ENCODE measurements around the gene TMEM72. TPM values are rescaled to one million over a fixed set of nuclear protein-coding genes. Genes with fewer than 3 reads are reported as not detected.
"Not testable (repeated sequence)": the region's sequence is repeated elsewhere in the genome, so short reads cannot be mapped to it uniquely, and the experiment has no call there.

Gene TMEM72
- total and polyA plus RNA-seq, 2 experiments from 2014 or later, result 0.13 TPM; not detected in 1

- TF ChIP-seq EZH2phosphoT487 (IDR thresholded peaks at IDR 0.05; ENCODE audit: low read depth, severe bottlenecking, unreplicated experiment) (no peak), CTCF (IDR thresholded peaks at IDR 0.05; ENCODE audit: poor library complexity) (no peak), EZH2 (IDR thresholded peaks at IDR 0.05; ENCODE audit: borderline replicate concordance) (no peak)
- H2AFZ ChIP-seq, result no peak overlapping the region
- H3K27ac ChIP-seq, result no peak overlapping the region
These were observed 45.9 kb upstream of the TMEM72 start for GRCh38 chr10:44865289-44865671.

GRCh38 chr10:44866367-44866766 lies 44.8 kb upstream of the TMEM72 start:
- not testable (repeated sequence) for H3K36me3 ChIP-seq (replicated peaks; ENCODE audit: insufficient read depth, low read depth); H3K27me3 ChIP-seq; H3K9me2 ChIP-seq (replicated peaks; ENCODE audit: insufficient read depth); H3K9me3 ChIP-seq (ENCODE audit: low read depth); H3K27ac ChIP-seq; H2AFZ ChIP-seq; DNase-seq (ENCODE audit: low spot score); H3K4me3 ChIP-seq; H3K4me2 ChIP-seq; H3K79me2 ChIP-seq; H4K20me1 ChIP-seq (ENCODE audit: insufficient read depth, poor library complexity, severe bottlenecking)
- H3K4me1 ChIP-seq (ENCODE audit: insufficient read depth), result peaks cover 21% of the 10 kb centered on the region
- 60% methylated on average over 1 of the region's 2 CpGs for WGBS (ENCODE audit: low lambda C conversion rate, missing lambda C conversion rate)

More at GRCh38 chr10:44865289-44865671, 45.9 kb upstream of the TMEM72 start:
- Histone ChIP-seq H3K4me3 (no peak overlapping the region), H3K4me2 (peak overlapping the region; percentile 49), H3K9me3 (ENCODE audit: low read depth) (no peaks in the 10 kb centered on the region), H3K4me1 (ENCODE audit: insufficient read depth) (peaks cover 26% of the 10 kb centered on the region), H4K20me1 (ENCODE audit: insufficient read depth, poor library complexity, severe bottlenecking) (no peaks in the 10 kb centered on the region), H3K9me2 (replicated peaks; ENCODE audit: insufficient read depth) (no peaks in the 10 kb centered on the region), H3K79me2 (no peaks in the 10 kb centered on the region), H3K27me3 (peaks cover 2% of the 10 kb centered on the region), H3K36me3 (replicated peaks; ENCODE audit: insufficient read depth, low read depth) (no peaks in the 10 kb centered on the region)
- 74% methylated on average over 16 of the region's 16 CpGs for WGBS (ENCODE audit: low lambda C conversion rate, missing lambda C conversion rate)
- DNase-seq (ENCODE audit: low spot score), result no peak

GRCh38 chr10:44870031-44870430 lies 41.1 kb upstream of the TMEM72 start:
- no peak for DNase-seq (ENCODE audit: low spot score)
- WGBS (ENCODE audit: low lambda C conversion rate, missing lambda C conversion rate), result 78% methylated on average over 6 of the region's 6 CpGs
- Histone ChIP-seq H3K27me3 (no peaks in the 10 kb centered on the region), H2AFZ (no peak overlapping the region), H3K36me3 (replicated peaks; ENCODE audit: insufficient read depth, low read depth) (no peaks in the 10 kb centered on the region), H3K4me1 (ENCODE audit: insufficient read depth) (no peaks in the 10 kb centered on the region), H3K27ac (no peak overlapping the region), H3K9me3 (ENCODE audit: low read depth) (no peaks in the 10 kb centered on the region), H3K79me2 (no peaks in the 10 kb centered on the region), H3K4me3 (no peak overlapping the region), H3K4me2 (no peak overlapping the region), H4K20me1 (ENCODE audit: insufficient read depth, poor library complexity, severe bottlenecking) (no peaks in the 10 kb centered on the region), H3K9me2 (replicated peaks; ENCODE audit: insufficient read depth) (no peaks in the 10 kb centered on the region)
- no peak for TF ChIP-seq EZH2phosphoT487 (IDR thresholded peaks at IDR 0.05; ENCODE audit: low read depth, severe bottlenecking, unreplicated experiment)

- TF ChIP-seq EZH2phosphoT487 (IDR thresholded peaks at IDR 0.05; ENCODE audit: low read depth, severe bottlenecking, unreplicated experiment), result no peak
- TF ChIP-seq CTCF (IDR thresholded peaks at IDR 0.05; ENCODE audit: poor library complexity), result no peak
- TF ChIP-seq EZH2 (IDR thresholded peaks at IDR 0.05; ENCODE audit: borderline replicate concordance), result no peak
- H3K27me3 ChIP-seq, result no peaks in the 10 kb centered on the region
- no peaks in the 10 kb centered on the region for H3K4me1 ChIP-seq (ENCODE audit: insufficient read depth)
- no peak overlapping the region for H3K27ac ChIP-seq
- no peak overlapping the region for H3K4me2 ChIP-seq
- no peak for DNase-seq (ENCODE audit: low spot score)
- WGBS (ENCODE audit: low lambda C conversion rate, missing lambda C conversion rate), result 89% methylated on average over 6 of the region's 6 CpGs
- H3K9me3 ChIP-seq (ENCODE audit: low read depth), result no peaks in the 10 kb centered on the region
- H3K79me2 ChIP-seq, result no peaks in the 10 kb centered on the region
- no peaks in the 10 kb centered on the region for H4K20me1 ChIP-seq (ENCODE audit: insufficient read depth, poor library complexity, severe bottlenecking)
- H3K4me3 ChIP-seq, result no peak overlapping the region
- H2AFZ ChIP-seq, result no peak overlapping the region
- no peaks in the 10 kb centered on the region for H3K9me2 ChIP-seq (replicated peaks; ENCODE audit: insufficient read depth)
- H3K36me3 ChIP-seq (replicated peaks; ENCODE audit: insufficient read depth, low read depth), result no peaks in the 10 kb centered on the region
These were observed 38.0 kb upstream of the TMEM72 start for GRCh38 chr10:44873160-44873559.

All from hepatocyte (in vitro differentiated cells).